ENCODE data around the gene PDSS1. TPM values are rescaled to one million over a fixed set of nuclear protein-coding genes. Genes with fewer than 3 reads are reported as not detected.

PDSS1 gene
- total and polyA plus RNA-seq, 2 experiments from 2014 or later = 9.7 to 13.5 TPM

DNA sequence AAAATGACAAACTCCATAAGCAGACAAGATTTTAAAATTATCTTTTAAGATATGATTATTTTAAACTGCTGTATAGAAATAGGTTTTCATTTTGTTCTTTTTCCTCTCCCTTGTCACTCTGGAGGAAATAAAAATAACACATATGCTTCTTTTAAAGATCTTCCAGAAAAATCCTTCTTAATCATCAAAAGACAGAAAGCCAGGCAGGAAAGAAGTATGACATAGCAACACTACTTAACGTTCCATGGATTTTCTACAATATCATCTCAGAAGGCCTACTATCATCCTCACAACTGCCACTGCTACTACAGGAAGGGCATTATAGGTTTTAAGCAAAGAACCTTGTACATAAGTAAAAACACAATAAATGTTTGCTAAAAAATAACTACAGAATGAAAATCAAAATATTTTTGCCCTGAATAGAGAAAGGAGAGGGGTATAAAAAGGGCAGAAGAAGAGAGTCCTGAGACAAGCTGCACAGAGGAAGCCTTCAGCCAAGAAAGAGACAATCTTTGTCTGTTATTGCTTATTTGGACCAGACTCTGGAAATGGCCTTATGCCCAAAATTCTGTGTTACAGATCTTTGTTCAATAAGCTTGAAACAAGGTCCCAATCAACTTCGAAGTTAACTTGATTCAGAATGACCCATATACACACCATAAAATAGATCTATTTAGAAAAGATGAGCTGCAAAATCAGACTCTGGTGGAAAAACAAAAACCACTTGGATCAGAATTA, 95.4 kb downstream of the PDSS1 start:
- Histone ChIP-seq H3K9me3 (ENCODE audit: low read depth) (no peaks in the 10 kb centered on the region), H3K9me2 (replicated peaks; ENCODE audit: insufficient read depth) (no peaks in the 10 kb centered on the region), H3K4me2 (no peak overlapping the region), H3K79me2 (peaks cover 97% of the 10 kb centered on the region), H4K20me1 (ENCODE audit: insufficient read depth, poor library complexity, severe bottlenecking) (peaks cover 4% of the 10 kb centered on the region), H3K4me3 (no peak overlapping the region), H3K36me3 (replicated peaks; ENCODE audit: insufficient read depth, low read depth) (no peaks in the 10 kb centered on the region), H2AFZ (no peak overlapping the region), H3K27me3 (no peaks in the 10 kb centered on the region), H3K27ac (no peak overlapping the region), H3K4me1 (ENCODE audit: insufficient read depth) (no peaks in the 10 kb centered on the region)
- no peak for DNase-seq (ENCODE audit: low spot score)
- WGBS (ENCODE audit: low lambda C conversion rate, missing lambda C conversion rate) = 81% methylated on average over 2 of the region's 2 CpGs
- TF ChIP-seq, protein P1, sequence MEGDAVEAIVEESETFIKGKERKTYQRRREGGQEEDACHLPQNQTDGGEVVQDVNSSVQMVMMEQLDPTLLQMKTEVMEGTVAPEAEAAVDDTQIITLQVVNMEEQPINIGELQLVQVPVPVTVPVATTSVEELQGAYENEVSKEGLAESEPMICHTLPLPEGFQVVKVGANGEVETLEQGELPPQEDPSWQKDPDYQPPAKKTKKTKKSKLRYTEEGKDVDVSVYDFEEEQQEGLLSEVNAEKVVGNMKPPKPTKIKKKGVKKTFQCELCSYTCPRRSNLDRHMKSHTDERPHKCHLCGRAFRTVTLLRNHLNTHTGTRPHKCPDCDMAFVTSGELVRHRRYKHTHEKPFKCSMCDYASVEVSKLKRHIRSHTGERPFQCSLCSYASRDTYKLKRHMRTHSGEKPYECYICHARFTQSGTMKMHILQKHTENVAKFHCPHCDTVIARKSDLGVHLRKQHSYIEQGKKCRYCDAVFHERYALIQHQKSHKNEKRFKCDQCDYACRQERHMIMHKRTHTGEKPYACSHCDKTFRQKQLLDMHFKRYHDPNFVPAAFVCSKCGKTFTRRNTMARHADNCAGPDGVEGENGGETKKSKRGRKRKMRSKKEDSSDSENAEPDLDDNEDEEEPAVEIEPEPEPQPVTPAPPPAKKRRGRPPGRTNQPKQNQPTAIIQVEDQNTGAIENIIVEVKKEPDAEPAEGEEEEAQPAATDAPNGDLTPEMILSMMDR (IDR thresholded peaks at IDR 0.05; ENCODE audit: poor library complexity) = no peak
- no peak for TF ChIP-seq EZH2phosphoT487 (IDR thresholded peaks at IDR 0.05; ENCODE audit: low read depth, severe bottlenecking, unreplicated experiment)
- no peak for TF ChIP-seq EZH2 (IDR thresholded peaks at IDR 0.05; ENCODE audit: borderline replicate concordance)

Small RNA genes lying within 50 kb of the gene (small RNA-seq; reads per million reads assigned to genes)
- not detected for gene RF00191
- not detected for gene RNU6-946P

Other genes starting within 250 kb of the PDSS1 start
- gene ABI1, start 163.3 kb downstream of the PDSS1 start, total RNA-seq = 39.2 and 46.1 TPM in 2 replicates
- 30.5 and 35.4 TPM in 2 replicates for gene ABI1, start 163.3 kb downstream of the PDSS1 start, polyA plus RNA-seq